Activated naive CD8-positive, alpha-beta T cell treated with anti-CD3 and anti-CD28 coated beads, Interleukin-2, amount 10 ng/mL, durations not matched to agents 7 days and 5 days (primary cell): ENCODE data around the gene SMAD6. TPM values are rescaled to one million over a fixed set of nuclear protein-coding genes. Genes with fewer than 3 reads are reported as not detected.

Experiments used
- ATAC-seq: fragments of 150-1000 bp; cut with Tn5 transposase; one replicate; pipeline ENCODE4 v1.10.0; 2021; ENCODE audit warnings: low read depth, moderate library complexity
- POLR2A ChIA-PET: fragments of 350-600 bp; sonication (Branson Sonifier 250); formaldehyde crosslinking; loops from one replicate; lab custom pipeline; 2021; ENCODE audit warnings: antibody characterized with exemption; lab: Charles Lee
- DNase-seq: peaks from one replicate; pipeline ENCODE4 v3.0.0; 2021
- H3K27ac Mint-ChIP-seq: one replicate; pipeline ENCODE4 v1.8.0; 2022; ENCODE audit warnings: mild to moderate bottlenecking, mixed read lengths
- H3K27me3 Mint-ChIP-seq: one replicate; pipeline ENCODE4 v1.8.0; 2022; ENCODE audit warnings: mild to moderate bottlenecking, moderate library complexity, mixed read lengths
- H3K36me3 Mint-ChIP-seq: one replicate; pipeline ENCODE4 v1.8.0; 2021; ENCODE audit warnings: mild to moderate bottlenecking, mixed read lengths
- H3K4me1 Mint-ChIP-seq: one replicate; pipeline ENCODE4 v1.8.0; 2021; ENCODE audit warnings: mixed read lengths
- H3K4me3 Mint-ChIP-seq: one replicate; pipeline ENCODE4 v1.8.0; 2022; ENCODE audit warnings: mild to moderate bottlenecking, moderate library complexity, mixed read lengths
- H3K9me3 Mint-ChIP-seq: one replicate; pipeline ENCODE4 v1.8.0; 2021; ENCODE audit warnings: mixed read lengths
- total RNA-seq, 2 experiments: library from RNA; stranded (reverse); gene quantifications; one replicate each; pipeline ENCODE4 v1.2.3, GENCODE V29; 2021

SMAD6 gene
- total RNA-seq, 2 experiments from 2014 or later, result 0.91 to 0.94 TPM

DNA sequence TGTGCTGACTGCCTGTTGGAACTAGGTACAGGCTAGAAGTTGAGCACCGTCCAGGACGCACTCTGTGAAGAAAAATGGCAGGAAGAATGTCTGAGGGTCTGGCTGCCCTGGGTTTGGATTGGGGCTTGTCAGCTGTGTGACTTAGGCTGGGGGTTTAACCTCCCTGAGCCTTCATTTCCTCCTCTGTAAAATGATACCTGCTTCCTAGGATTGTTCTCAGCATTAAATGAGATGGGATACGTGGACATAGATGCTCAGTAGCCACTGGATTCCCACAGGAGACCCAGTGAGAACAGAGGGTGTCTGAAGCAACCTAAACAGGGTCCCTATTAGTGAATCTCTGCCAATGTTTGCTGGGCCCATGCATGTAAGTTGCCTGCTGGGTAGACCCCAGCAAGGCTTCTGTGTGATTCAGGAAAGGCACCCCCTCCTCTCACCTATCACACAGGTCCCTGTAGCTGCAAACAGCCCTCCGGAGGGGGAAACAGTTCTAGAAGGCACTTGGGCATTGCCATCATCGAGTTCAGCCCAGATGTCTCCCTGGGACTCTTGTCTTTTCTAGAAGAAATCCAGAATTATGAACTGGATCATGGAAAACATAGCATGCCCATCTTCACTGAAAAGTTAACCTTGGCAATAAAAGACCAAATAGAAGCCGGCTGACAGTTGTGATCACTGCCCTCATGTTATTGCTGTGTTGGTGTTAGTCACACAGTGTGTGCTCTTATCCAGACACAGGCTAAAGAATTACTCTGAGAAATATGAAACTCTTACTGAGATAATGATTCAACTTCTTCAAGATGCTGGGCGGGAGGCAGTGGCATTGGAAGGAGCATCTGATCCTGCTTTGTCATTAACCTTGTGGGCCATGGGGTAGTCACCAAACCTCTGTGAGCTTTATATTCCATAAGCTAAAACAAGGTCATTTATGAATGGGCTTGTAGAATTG is 64.5 kb downstream of the SMAD6 start:
- Mint-ChIP-seq H3K4me1 (peaks cover 14% of the 10 kb centered on the region), H3K27ac (no peak overlapping the region), H3K4me3 (no peak overlapping the region), H3K36me3 (no peaks in the 10 kb centered on the region), H3K27me3 (peaks cover 49% of the 10 kb centered on the region), H3K9me3 (no peaks in the 10 kb centered on the region)
- POLR2A ChIA-PET, result interaction anchor here (1.2 kb wide), 1 partner anchor 46 kb away, joined by 4 read pairs; no protein-coding TSS in a partner anchor
- DNase-seq, result no peak
- no peak for ATAC-seq

DNA sequence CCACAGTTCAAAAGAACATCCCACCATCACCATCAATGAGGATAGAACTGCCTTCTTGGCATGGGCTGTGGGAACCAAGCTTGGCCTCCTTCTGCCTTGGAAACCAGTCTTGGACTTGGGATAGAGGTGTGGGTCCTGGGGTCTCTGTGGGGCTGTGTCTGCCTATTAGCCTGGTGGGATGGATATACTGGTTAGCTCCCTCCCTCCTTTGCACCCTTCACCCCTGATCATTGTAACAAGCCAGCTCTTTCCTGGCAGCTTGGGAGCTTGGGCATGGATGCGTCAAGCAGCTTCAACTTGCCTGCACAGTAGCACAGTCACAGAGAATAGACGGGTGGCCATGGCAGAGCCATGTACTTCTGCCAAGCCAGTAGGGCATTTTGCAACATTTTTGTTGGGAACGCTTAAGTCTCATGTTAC is 65.2 kb downstream of the SMAD6 start:
- DNase-seq, result no peak
- Mint-ChIP-seq H3K36me3 (no peaks in the 10 kb centered on the region), H3K9me3 (no peaks in the 10 kb centered on the region), H3K4me1 (peaks cover 14% of the 10 kb centered on the region), H3K27me3 (peaks cover 44% of the 10 kb centered on the region), H3K4me3 (no peak overlapping the region), H3K27ac (no peak overlapping the region)
- POLR2A ChIA-PET, result no interaction called here
- ATAC-seq, result no peak

DNA sequence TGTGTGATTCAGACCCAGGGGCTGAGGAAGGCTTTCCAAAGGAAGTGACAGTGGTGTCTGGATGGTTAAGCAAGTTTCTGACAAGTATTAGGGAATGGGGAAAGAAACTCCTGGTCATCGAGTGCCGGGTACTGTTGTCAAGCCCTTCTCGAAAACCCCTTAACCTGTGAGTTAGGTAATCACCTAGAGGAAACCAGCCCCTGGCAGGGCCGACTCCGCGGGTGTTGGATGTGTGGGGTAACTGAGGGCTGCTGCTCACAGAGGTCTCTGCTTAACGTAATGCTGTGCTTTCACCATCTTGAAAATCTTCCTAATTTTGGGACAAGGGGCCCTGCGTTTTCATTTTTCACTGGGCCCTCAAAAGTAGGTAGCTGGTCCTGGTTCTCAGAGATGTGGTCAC is 67.0 kb downstream of the SMAD6 start:
- Mint-ChIP-seq H3K27ac (no peak overlapping the region), H3K9me3 (no peaks in the 10 kb centered on the region)
- POLR2A ChIA-PET, result no interaction called here

DNA sequence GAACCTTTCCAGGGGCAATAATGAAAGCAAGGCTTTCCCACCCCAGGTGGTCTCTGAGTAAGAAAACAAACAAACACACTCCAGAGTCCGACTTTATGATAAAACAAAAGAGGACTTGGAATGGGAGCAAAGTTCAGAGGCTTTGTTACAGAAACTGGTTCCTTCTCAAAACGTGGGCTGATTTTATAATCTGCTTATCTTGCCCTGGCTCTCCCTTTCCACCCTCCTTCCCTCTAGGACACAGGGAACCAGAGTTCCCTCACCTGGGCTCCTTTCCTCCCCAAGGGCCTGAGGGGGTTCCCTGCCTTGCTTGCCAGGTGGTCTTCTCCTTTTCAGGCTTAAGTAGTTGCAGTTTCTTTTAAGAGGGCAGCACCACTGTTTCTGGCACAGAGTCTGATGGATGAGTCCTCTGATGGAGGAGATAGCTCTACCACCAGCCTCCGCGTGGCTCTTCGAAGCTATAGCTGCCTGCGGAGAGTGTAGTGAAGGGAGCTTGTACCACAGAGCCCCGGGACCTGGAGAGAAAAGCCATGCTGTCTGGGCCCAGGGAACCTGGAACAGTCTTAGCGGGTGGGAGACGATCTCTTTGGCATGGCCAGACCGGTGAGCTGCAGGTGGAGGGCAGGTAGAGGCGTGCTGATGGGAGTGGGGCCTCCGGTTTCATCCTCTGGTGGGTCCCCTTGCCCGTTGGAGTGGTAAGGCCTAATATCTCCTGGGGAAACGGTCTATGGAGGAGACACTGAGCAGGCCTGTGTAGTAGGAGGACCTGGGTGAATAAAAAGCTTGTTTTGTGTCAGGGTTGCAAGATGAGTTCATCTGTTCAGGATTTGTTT is 68.7 kb downstream of the SMAD6 start:
- POLR2A ChIA-PET, result interaction anchor here (1.4 kb wide), 1 partner anchor 48 kb away, joined by 3 read pairs; no protein-coding TSS in a partner anchor
- no peak for ATAC-seq
- Mint-ChIP-seq H3K9me3 (no peaks in the 10 kb centered on the region), H3K36me3 (no peaks in the 10 kb centered on the region), H3K4me1 (peaks cover 6% of the 10 kb centered on the region), H3K4me3 (no peak overlapping the region), H3K27ac (no peak overlapping the region), H3K27me3 (peaks cover 19% of the 10 kb centered on the region)
- no peak for DNase-seq

More for the DNA sequence above, 67.0 kb downstream of the SMAD6 start:
- Mint-ChIP-seq H3K27me3 (peaks cover 32% of the 10 kb centered on the region), H3K4me3 (no peak overlapping the region), H3K4me1 (peaks cover 11% of the 10 kb centered on the region), H3K36me3 (no peaks in the 10 kb centered on the region)
- DNase-seq (no peak), ATAC-seq (no peak)

DNA sequence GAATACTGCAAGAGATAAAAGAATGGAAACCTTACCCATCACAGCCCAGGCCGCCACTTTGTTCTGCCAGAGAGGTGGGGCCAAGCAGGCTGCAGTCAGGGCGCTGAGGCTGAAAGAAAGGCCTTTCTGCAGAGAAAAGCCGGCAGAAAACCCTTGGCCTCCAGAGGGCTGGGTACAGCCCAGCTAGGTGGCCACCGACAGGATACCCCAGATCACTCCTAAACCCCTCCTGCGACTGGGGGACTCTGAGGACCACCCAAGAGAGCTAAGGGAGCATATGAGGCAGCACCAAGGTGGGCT is 69.3 kb downstream of the SMAD6 start:
- no peak for ATAC-seq
- Mint-ChIP-seq H3K36me3 (no peaks in the 10 kb centered on the region), H3K4me3 (no peak overlapping the region)

DNA sequence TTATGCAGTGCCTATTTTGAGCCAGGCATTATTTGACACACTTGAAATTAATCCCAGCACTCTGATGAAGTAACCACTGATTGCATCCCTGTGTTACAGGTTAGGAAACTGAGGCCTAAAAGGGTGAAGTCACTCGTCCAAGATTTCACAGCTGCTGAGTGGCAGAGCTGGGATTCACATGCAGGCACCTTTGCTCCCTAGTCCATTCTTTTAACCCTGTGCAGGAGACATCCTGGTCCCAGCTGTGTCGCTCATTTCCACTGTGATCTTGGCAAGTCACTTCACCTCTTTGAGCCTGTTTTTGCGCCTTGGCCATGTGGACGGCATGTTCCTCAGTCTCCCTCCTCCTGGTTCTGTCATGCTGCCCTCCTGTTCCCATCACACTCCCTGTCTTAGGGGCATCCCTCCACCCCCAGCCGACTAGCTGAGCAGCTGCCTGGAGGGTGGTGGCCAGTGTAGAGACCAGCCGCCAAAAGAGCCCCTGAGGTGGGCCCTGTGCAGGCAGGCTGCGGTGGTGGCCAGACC is 70.6 kb downstream of the SMAD6 start:
- Mint-ChIP-seq H3K27ac (no peak overlapping the region), H3K9me3 (no peaks in the 10 kb centered on the region), H3K27me3 (peaks cover 2% of the 10 kb centered on the region)

More for the DNA sequence above, 69.3 kb downstream of the SMAD6 start:
- POLR2A ChIA-PET, result interaction anchor here (1.4 kb wide), 1 partner anchor 49 kb away, joined by 3 read pairs; no protein-coding TSS in a partner anchor
- DNase-seq, result no peak
- Mint-ChIP-seq H3K27me3 (peaks cover 13% of the 10 kb centered on the region), H3K27ac (no peak overlapping the region), H3K4me1 (peaks cover under 1% of the 10 kb centered on the region), H3K9me3 (no peaks in the 10 kb centered on the region)

DNA sequence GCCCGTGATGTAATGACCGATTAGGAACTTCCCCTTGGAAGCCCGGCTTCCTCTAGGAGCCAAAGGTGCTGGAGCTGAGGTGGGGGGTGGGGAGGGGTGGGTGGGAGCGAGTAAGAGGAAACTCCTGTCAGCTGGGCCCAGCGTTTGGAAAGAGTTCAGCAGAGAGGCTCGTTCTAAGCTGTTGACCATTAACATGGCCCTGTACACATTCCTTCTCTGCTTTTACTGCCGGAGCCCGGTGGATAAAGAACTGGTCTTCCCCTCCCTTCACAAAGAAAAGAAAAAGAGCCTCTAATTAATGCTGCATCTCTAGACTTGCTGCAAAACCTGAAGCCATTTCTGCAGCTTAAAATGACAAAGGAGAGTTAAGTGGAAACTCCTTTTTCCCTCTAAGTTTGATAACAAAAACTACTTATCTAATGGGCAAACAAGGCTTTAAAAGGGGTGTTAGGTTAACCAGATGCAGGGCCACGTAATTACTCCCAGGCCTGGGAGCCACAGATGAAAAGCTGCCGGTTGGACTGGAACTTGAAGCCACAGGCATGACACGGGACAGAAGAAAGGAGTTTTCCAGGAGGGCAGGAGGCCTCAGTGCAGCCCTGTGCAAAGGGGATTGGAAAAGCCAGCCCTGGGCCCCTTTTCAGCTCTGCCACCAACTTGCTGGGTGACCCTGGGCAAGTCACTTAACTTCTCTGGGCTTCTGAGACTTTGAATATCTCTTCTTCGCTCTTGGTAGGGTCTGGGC is 71.3 kb downstream of the SMAD6 start:
- no peak for ATAC-seq
- Mint-ChIP-seq H3K36me3 (no peaks in the 10 kb centered on the region), H3K9me3 (no peaks in the 10 kb centered on the region), H3K4me1 (no peaks in the 10 kb centered on the region), H3K4me3 (no peak overlapping the region), H3K27ac (no peak overlapping the region), H3K27me3 (no peaks in the 10 kb centered on the region)
- POLR2A ChIA-PET, result interaction anchor here (0.8 to 1.3 kb wide), 2 partner anchors 70 to 169 kb away, joined by 3 read pairs; no protein-coding TSS in a partner anchor
- DNase-seq, result no peak

More for the DNA sequence above, 70.6 kb downstream of the SMAD6 start:
- ATAC-seq (no peak), DNase-seq (no peak)
- POLR2A ChIA-PET, result interaction anchor here (0.8 to 1.3 kb wide), 2 partner anchors 70 to 168 kb away, joined by 3 read pairs; no protein-coding TSS in a partner anchor
- Mint-ChIP-seq H3K4me1 (no peaks in the 10 kb centered on the region), H3K36me3 (no peaks in the 10 kb centered on the region), H3K4me3 (no peak overlapping the region)

DNA sequence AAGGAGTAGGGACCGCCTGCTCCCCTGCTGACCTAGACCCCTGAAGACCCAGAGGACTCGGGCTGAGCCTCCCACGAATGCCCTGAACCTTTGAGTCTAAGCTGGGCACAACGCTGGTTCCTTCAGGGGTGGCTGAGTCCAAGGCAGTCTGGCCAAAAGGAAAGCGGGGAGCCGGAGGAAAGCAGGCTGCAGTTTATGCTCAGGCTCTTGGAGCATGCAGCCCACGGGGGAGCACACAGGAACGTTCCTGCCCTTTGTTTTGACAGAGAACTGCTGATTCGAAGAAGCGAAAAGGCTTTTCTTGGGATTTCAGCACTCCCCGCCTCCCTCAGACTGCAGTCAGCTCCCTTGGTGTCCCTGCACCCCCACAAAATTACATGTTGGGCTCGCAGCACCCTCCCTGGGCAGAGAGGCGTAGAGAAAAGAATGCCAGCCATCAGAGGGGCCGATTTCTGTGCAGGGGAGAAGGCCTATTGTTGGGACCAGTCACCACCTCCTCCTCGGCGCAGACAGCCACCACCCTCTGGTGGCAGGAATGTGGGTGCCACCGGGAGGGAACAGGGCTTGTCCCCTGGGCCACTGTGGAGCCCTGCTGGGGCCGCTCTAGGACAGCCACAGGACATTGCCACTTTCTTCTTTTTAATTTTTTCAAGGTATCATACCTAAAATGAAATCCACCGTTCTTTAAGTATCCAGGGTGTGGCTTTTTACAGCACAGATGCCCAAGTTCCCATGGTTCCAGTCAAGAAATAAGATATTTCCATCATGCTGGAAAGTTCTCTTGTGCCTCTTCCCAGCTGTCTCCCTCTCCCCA is 72.2 kb downstream of the SMAD6 start:
- no peak overlapping the region for H3K27ac Mint-ChIP-seq
- ATAC-seq (peak; percentile 90), DNase-seq (peak; percentile 65)
- H3K4me1 Mint-ChIP-seq, result no peaks in the 10 kb centered on the region
- H3K27me3 Mint-ChIP-seq, result no peaks in the 10 kb centered on the region
- POLR2A ChIA-PET, result interaction anchor here (1.3 kb wide), 1 partner anchor 71 kb away, joined by 3 read pairs; no protein-coding TSS in a partner anchor
- H3K9me3 Mint-ChIP-seq, result no peaks in the 10 kb centered on the region
- H3K4me3 Mint-ChIP-seq, result no peak overlapping the region
- H3K36me3 Mint-ChIP-seq, result no peaks in the 10 kb centered on the region

DNA sequence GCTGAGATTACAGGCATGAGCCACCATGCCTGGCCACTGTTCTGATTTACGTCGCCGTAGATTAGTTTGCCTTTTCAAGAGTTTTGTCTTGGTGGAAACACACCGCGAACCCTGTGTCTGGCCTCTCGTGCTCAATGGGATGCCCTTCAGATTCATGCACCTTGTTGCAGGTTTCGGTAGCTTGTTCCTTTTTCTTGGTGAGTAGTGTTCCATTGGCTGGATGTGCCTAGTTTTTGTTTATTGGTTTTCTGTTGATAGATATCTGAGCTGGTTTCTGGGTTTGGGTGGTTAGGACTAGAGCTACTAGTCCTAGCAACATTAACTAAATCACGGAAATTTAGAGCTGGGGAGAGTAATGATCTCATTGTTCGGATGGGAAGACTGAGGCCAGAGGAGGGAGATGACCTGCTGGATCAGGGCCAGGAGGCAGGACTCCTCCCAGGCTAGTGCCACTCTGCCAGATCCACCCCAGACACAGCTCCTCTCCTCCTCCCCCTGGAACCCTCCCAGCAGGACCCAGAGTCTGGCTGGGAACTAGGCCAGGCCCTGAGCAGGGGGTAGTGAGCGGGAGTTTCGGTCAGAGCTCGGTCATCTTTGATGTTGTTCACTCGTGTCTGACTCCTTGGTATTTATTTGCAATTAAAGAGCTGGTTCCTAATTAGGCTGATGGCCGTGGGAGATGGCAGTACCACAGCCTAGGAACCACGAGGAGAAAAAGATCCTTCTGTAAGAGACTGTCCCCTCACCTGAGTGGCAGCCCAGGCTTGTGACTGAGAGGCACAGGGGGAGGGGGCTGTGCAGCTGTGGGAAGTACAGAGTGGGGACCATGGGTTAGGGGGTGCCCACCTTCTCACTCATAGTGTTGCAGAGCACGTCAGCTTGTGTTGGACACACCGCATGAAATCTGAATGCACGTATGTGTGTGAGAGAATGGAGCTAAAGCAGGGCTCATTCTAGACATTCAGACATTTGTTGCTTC is 73.4 kb downstream of the SMAD6 start:
- Mint-ChIP-seq H3K4me1 (no peaks in the 10 kb centered on the region), H3K4me3 (no peak overlapping the region), H3K36me3 (no peaks in the 10 kb centered on the region), H3K27me3 (no peaks in the 10 kb centered on the region), H3K27ac (no peak overlapping the region), H3K9me3 (no peaks in the 10 kb centered on the region)
- POLR2A ChIA-PET, result no interaction called here
- DNase-seq (no peak), ATAC-seq (no peak)

DNA sequence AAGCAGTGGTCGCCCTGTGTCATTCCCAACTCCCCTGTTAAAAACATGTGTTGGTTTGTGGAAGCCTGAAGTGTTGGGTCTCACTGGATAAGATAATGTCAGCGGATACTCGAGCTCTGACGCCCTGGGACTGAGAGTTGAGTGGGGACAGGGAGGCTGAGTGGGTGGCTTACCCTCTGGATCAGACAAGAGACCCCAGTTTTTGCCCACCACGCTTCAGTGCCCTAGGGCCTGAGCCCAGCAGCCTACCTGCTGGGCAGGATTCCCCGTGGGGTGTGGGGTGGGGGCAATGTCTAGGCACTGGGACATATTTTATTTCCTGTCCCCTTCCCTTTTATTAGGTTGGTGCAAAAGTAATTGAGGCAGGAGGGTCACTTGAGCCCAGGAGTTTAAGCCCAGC is 75.0 kb downstream of the SMAD6 start:
- H3K4me1 Mint-ChIP-seq, result no peaks in the 10 kb centered on the region
- H3K27ac Mint-ChIP-seq, result no peak overlapping the region
- no peak overlapping the region for H3K4me3 Mint-ChIP-seq
- POLR2A ChIA-PET, result no interaction called here
- no peaks in the 10 kb centered on the region for H3K36me3 Mint-ChIP-seq
- H3K9me3 Mint-ChIP-seq, result no peaks in the 10 kb centered on the region
- ATAC-seq (no peak), DNase-seq (no peak)
- H3K27me3 Mint-ChIP-seq, result no peaks in the 10 kb centered on the region

DNA sequence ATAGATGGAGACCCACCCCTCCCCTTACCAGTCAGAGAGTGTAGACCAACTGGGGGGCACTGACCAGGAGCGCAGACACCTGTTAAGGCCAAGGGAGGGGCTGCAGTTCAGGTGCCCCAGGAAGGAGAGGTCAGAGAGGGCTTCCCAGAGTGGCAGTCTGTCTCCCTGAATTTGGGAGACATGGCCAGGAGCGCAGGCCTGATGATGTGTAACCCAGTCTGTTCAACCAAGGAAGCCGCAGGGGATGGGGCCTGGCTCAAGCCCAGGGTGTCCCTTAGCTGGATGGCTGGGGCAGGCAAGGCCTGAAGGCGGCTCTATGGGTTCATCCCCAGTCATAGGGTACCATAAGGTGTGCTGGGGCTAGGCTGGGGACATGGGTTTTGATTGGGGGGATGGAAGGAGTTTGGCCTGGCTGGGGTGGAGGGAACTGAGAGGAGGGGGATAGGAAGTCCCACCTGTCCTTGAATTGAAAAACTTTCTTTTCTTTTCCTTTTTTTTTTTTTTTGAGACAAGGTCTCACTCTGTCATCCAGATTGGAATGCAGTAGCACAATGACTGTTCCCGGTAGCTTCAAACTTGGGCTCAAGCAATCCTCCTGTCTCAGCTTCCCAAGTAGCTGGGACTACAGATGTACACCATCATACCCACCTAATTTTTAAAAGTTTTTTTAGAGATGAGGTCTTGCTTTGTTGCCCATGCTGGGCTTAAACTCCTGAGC is 75.7 kb downstream of the SMAD6 start:
- POLR2A ChIA-PET, result interaction anchor here (0.7 kb wide), 1 partner anchor 84 kb away, joined by 4 read pairs; no protein-coding TSS in a partner anchor
- DNase-seq, result no peak
- Mint-ChIP-seq H3K27me3 (no peaks in the 10 kb centered on the region), H3K27ac (no peak overlapping the region), H3K9me3 (no peaks in the 10 kb centered on the region), H3K36me3 (no peaks in the 10 kb centered on the region), H3K4me3 (no peak overlapping the region), H3K4me1 (no peaks in the 10 kb centered on the region)
- no peak for ATAC-seq
